Keratinocyte (primary cell): ENCODE data around the gene MOV10L1. TPM values are rescaled to one million over a fixed set of nuclear protein-coding genes. Genes with fewer than 3 reads are reported as not detected.
"Not testable (repeated sequence)": the region's sequence is repeated elsewhere in the genome, so short reads cannot be mapped to it uniquely, and the experiment has no call there.

Source experiments
- DNase-seq: peaks from one replicate; pipeline ENCODE4 v3.0.0-alpha.2; 2011; ENCODE audit warnings: low read depth, missing footprints, low spot score
- FAIRE-seq: peaks from 2 replicates; lab custom pipeline; 2011; peaks lifted over from hg19 to GRCh38; lab: Jason Lieb, UNC
- H2AFZ ChIP-seq: 2 replicates; pipeline ENCODE4 v1.6.0; 2012; ENCODE audit warnings: low read length, control low read depth, inconsistent platforms; ENCODE audit not compliant: control insufficient read depth
- H3K27ac ChIP-seq: 2 replicates; pipeline ENCODE4 v1.5.1; 2011; ENCODE audit warnings: low read length; ENCODE audit not compliant: control insufficient read depth, insufficient read depth
- H3K27me3 ChIP-seq: 3 replicates; pipeline ENCODE4 v1.6.0; 2011; ENCODE audit warnings: low read length; ENCODE audit not compliant: control insufficient read depth, insufficient read depth; ENCODE audit errors: extremely low read depth
- H3K36me3 ChIP-seq, 2 experiments: 2 replicates in 1 of 2; 3 replicates in 1 of 2; pipeline ENCODE4 v1.5.1; 2011; ENCODE audit warnings: low read length in 2 of 2, mild to moderate bottlenecking in 1 of 2; ENCODE audit not compliant: control insufficient read depth in 2 of 2, insufficient read depth in 2 of 2; ENCODE audit errors: extremely low read depth in 1 of 2
- H3K4me1 ChIP-seq: 3 replicates; pipeline ENCODE4 v1.5.1; 2011; ENCODE audit warnings: low read length; ENCODE audit not compliant: control insufficient read depth, insufficient read depth; ENCODE audit errors: extremely low read depth
- H3K4me2 ChIP-seq: 3 replicates; pipeline ENCODE4 v1.6.0; 2011; ENCODE audit warnings: low read depth, low read length; ENCODE audit not compliant: control insufficient read depth, insufficient read depth; ENCODE audit errors: extremely low read depth
- H3K4me3 ChIP-seq, 3 experiments: fragments of 200-600 bp in 1 of 3; sonication (generic) in 1 of 3; 2 replicates in 2 of 3; 3 replicates in 1 of 3; pipeline ENCODE4 v1.5.1; 2011 to 2016; ENCODE audit warnings: low read length in 3 of 3, mild to moderate bottlenecking in 3 of 3, control low read depth in 2 of 3, inconsistent platforms in 1 of 3, low read depth in 1 of 3, mixed read lengths in 1 of 3, mixed run types in 1 of 3, moderate library complexity in 1 of 3; ENCODE audit not compliant: control insufficient read depth in 2 of 3, insufficient read depth in 2 of 3; ENCODE audit errors: extremely low read depth in 1 of 3
- H3K79me2 ChIP-seq: 2 replicates; pipeline ENCODE4 v1.6.0; 2012; ENCODE audit warnings: low read length; ENCODE audit not compliant: control insufficient read depth, insufficient read depth
- H3K9ac ChIP-seq: 3 replicates; pipeline ENCODE4 v1.6.0; 2011; ENCODE audit warnings: low read length; ENCODE audit not compliant: control insufficient read depth, insufficient read depth; ENCODE audit errors: extremely low read depth
- H3K9me1 ChIP-seq: 3 replicates; pipeline ENCODE4 v1.6.0; 2011; ENCODE audit warnings: low read length; ENCODE audit not compliant: control insufficient read depth, insufficient read depth; ENCODE audit errors: extremely low read depth
- H3K9me3 ChIP-seq: 2 replicates; pipeline ENCODE4 v1.5.1; 2012; ENCODE audit warnings: low read depth, low read length; ENCODE audit not compliant: control insufficient read depth
- H4K20me1 ChIP-seq: 3 replicates; pipeline ENCODE4 v1.6.0; 2011; ENCODE audit warnings: low read length; ENCODE audit not compliant: control insufficient read depth, insufficient read depth; ENCODE audit errors: extremely low read depth
- EZH2 ChIP-seq: IDR thresholded peaks from one replicate; pipeline ENCODE4 v1.6.1; 2012; ENCODE audit warnings: inconsistent platforms, mild to moderate bottlenecking, low read length, moderate library complexity
- dilution Hi-C: fragments of 300-500 bp; cut with MboI; formaldehyde crosslinking; loops from one replicate; pipeline ENCODE4 v1.7.0; 2020; ENCODE audit warnings: low sequenced_read_pairs; ENCODE audit not compliant: extremely low pct_ligation_motif_present
- polyA plus RNA-seq, 5 experiments: library from polyadenylated mRNA; depleted of rRNA in 3 of 5; stranded (reverse) in 3 of 5; stranded (forward) in 1 of 5; unstranded in 1 of 5; fragments of >200 nt; gene quantifications; 1 replicate in 1 of 5; 2 replicates in 3 of 5; 3 replicates in 1 of 5; pipeline versions ENCODE4 v1.2.1 to v1.2.3, GENCODE V29; 2011 to 2012; ENCODE audit warnings: missing spikeins in 2 of 5, low read depth in 1 of 5, low replicate concordance in 1 of 5
- TF ChIP-seq, protein P1 (sequence below), 3 experiments: IDR thresholded peaks in 1 of 3; conservative IDR thresholded peaks in 1 of 3; optimal IDR thresholded peaks in 1 of 3; 2 replicates in 2 of 3; 3 replicates in 1 of 3; pipeline versions ENCODE3 to v1.5.1; 2011; ENCODE audit warnings: low read length in 3 of 3, mild to moderate bottlenecking in 3 of 3, moderate library complexity in 2 of 3, control low read depth in 1 of 3, inconsistent platforms in 1 of 3; ENCODE audit not compliant: insufficient read depth in 2 of 3; ENCODE audit errors: extremely low read depth in 1 of 3

MOV10L1 gene
- polyA plus RNA-seq, 1 donor (not counting 4 experiments of a cell fraction or from before 2014, with no cell fraction given) = not detected

DNA sequence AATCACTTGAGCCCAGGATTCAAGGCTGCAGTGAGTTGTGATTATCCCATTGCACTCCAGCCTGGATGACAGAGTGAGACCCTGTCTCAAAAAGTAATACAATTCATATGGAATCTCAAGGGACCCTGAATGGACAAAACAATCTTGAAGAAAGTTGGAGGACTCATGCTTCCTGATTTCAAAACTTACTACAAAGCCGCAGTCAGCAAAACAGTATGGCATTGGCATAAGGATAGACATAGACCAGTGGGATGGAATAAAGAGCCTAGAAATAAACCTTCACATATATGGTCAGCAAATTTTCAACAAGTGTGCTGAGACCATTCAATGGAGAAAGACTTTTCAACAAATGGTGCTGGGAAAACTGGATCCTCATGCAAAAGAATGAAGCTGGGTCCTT, 113.5 kb downstream of the MOV10L1 start:
- Histone ChIP-seq H3K27me3 (no peaks in the 10 kb centered on the region), H4K20me1 (no peaks in the 10 kb centered on the region), H3K79me2 (peaks cover 17% of the 10 kb centered on the region), H2AFZ (no peak overlapping the region), H3K9me1 (peaks cover 2% of the 10 kb centered on the region), H3K4me1 (peaks cover 11% of the 10 kb centered on the region), H3K36me3 (peaks cover 15 to 21% of the 10 kb centered on the region in 2 experiments), H3K9me3 (no peaks in the 10 kb centered on the region), H3K9ac (no peak overlapping the region), H3K4me2 (no peak overlapping the region), H3K4me3 (no peak overlapping the region), H3K27ac (no peak overlapping the region)
- TF ChIP-seq, protein P1, sequence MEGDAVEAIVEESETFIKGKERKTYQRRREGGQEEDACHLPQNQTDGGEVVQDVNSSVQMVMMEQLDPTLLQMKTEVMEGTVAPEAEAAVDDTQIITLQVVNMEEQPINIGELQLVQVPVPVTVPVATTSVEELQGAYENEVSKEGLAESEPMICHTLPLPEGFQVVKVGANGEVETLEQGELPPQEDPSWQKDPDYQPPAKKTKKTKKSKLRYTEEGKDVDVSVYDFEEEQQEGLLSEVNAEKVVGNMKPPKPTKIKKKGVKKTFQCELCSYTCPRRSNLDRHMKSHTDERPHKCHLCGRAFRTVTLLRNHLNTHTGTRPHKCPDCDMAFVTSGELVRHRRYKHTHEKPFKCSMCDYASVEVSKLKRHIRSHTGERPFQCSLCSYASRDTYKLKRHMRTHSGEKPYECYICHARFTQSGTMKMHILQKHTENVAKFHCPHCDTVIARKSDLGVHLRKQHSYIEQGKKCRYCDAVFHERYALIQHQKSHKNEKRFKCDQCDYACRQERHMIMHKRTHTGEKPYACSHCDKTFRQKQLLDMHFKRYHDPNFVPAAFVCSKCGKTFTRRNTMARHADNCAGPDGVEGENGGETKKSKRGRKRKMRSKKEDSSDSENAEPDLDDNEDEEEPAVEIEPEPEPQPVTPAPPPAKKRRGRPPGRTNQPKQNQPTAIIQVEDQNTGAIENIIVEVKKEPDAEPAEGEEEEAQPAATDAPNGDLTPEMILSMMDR (optimal IDR thresholded peaks at IDR 0.05 in 1 of 3, IDR thresholded peaks at IDR 0.05 in 1 of 3, conservative IDR thresholded peaks at IDR 0.05 in 1 of 3; ENCODE audit: extremely low read depth in 1 of 3, insufficient read depth in 2 of 3, low read length in 3 of 3) = no peak
- no peak for TF ChIP-seq EZH2
- no peak for FAIRE-seq
- no peak for DNase-seq
- dilution Hi-C loops = no loop called here

DNA sequence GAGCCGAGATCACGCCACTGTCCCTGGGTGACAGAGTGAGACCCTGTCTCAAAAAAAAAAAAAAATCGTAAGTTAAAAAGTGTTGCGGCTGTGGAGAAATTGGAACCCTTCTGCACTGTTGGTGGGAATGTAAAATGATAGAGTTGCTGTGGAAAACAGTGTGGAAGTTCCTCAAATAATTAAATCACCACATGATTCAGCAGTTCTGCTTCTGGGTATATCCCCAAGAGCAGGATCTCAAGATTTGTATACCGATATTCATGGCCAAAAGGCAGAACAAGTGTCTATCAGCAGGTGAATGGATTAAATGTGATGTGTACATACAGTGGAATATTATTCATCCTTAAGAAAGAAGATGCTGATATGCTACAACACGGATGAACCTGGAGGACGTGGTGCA, 114.8 kb downstream of the MOV10L1 start:
- peaks cover 2% of the 10 kb centered on the region for H3K9me1 ChIP-seq
- peaks cover 17% of the 10 kb centered on the region for H3K79me2 ChIP-seq
- peaks cover 10% of the 10 kb centered on the region for H3K4me1 ChIP-seq
- peaks cover 3% of the 10 kb centered on the region for H4K20me1 ChIP-seq
- no peak for DNase-seq
- TF ChIP-seq, protein P1 (optimal IDR thresholded peaks at IDR 0.05 in 1 of 3, IDR thresholded peaks at IDR 0.05 in 1 of 3, conservative IDR thresholded peaks at IDR 0.05 in 1 of 3; ENCODE audit: extremely low read depth in 1 of 3, insufficient read depth in 2 of 3, low read length in 3 of 3) = no peak
- no peak overlapping the region for H2AFZ ChIP-seq
- no peak overlapping the region for H3K4me2 ChIP-seq
- peaks cover 15 to 21% of the 10 kb centered on the region in 2 experiments for H3K36me3 ChIP-seq
- dilution Hi-C loops = no loop called here
- no peaks in the 10 kb centered on the region for H3K27me3 ChIP-seq
- no peak for FAIRE-seq
- no peak overlapping the region for H3K9ac ChIP-seq
- no peak overlapping the region for H3K4me3 ChIP-seq
- no peaks in the 10 kb centered on the region for H3K9me3 ChIP-seq
- no peak overlapping the region for H3K27ac ChIP-seq

DNA sequence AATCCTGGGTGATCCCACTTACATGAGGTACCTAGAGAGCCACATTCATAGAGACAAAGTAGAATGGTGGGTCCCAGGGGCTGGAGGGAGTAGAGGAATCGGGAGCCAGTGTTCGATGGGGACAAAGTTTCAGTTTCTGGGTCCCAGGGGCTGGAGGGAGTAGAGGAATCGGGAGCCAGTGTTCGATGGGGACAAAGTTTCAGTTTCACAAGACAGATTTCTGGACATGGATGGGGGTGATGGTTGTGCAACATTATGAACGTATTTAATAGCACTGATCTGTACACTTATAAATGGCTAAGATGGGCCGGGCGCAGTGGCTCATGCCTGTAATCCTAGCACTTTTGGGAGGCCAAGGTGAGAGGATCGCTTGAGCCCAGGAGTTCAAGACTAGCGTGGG, 115.2 kb downstream of the MOV10L1 start:
- H3K4me3 ChIP-seq, H3K9me1 ChIP-seq, H3K9me3 ChIP-seq, dilution Hi-C loops, H3K27me3 ChIP-seq, H3K4me1 ChIP-seq, H3K4me2 ChIP-seq, DNase-seq, H3K9ac ChIP-seq, FAIRE-seq, H3K27ac ChIP-seq, H2AFZ ChIP-seq, H4K20me1 ChIP-seq: not testable (repeated sequence)
- H3K79me2 ChIP-seq = peaks cover 17% of the 10 kb centered on the region
- peaks cover 16 to 21% of the 10 kb centered on the region in 2 experiments for H3K36me3 ChIP-seq
